NCI-H1417 (cell line): ENCODE data around the gene PPP3R1.
A peak's percentile ranks its signal among the peaks of the same experiment; 100 is the strongest.

Source experiments
- DNase-seq, 3 experiments: peaks; one replicate each; lab custom pipeline; 2025; lab: John Stamatoyannopoulos, UW

Gene PPP3R1

GRCh38 chr2:68252400-68253218, at the start of gene PPP3R1:
TSS of gene PPP3R1 (minus strand) at chr2:68252532. CDS start at chr2:68252127, 405 bp downstream.
- peak; percentile 96 to 98 (median 98) for DNase-seq

- no peak for DNase-seq
Observed at GRCh38 chr2:68295516-68295915, 43.2 kb upstream of the PPP3R1 start.

- DNase-seq = no peak
Observed at GRCh38 chr2:68294913-68295312, 42.6 kb upstream of the PPP3R1 start.

GRCh38 chr2:68294187-68294586, 41.9 kb upstream of the PPP3R1 start:
- DNase-seq = no peak

GRCh38 chr2:68293755-68294154, 41.4 kb upstream of the PPP3R1 start:
- no peak for DNase-seq

- DNase-seq = no peak
Observed at GRCh38 chr2:68293024-68293423, 40.7 kb upstream of the PPP3R1 start.

GRCh38 chr2:68292108-68292710, 39.9 kb upstream of the PPP3R1 start:
- peak in 2 of 3 experiments; percentile 22 to 56 for DNase-seq

- DNase-seq = no peak
Observed at GRCh38 chr2:68291314-68291713, 39.0 kb upstream of the PPP3R1 start.

GRCh38 chr2:68290901-68291300, 38.6 kb upstream of the PPP3R1 start:
- no peak for DNase-seq

- DNase-seq = no peak
Observed at GRCh38 chr2:68287580-68288441, 35.5 kb upstream of the PPP3R1 start.

- no peak for DNase-seq
Observed at GRCh38 chr2:68284896-68285295, 32.6 kb upstream of the PPP3R1 start.

- DNase-seq = no peak
Observed at GRCh38 chr2:68283419-68283812, 31.1 kb upstream of the PPP3R1 start.

GRCh38 chr2:68282811-68283418, 30.6 kb upstream of the PPP3R1 start:
- peak; percentile 26 to 72 (median 38) for DNase-seq

- DNase-seq = no peak
Observed at GRCh38 chr2:68280796-68281195, 28.5 kb upstream of the PPP3R1 start.

- no peak for DNase-seq
Observed at GRCh38 chr2:68280348-68280747, 28.0 kb upstream of the PPP3R1 start.

GRCh38 chr2:68279691-68280090, 27.4 kb upstream of the PPP3R1 start:
- peak in 2 of 3 experiments; percentile 8 to 58 for DNase-seq

- no peak for DNase-seq
Observed at GRCh38 chr2:68278169-68278568, 25.8 kb upstream of the PPP3R1 start.

- DNase-seq = no peak
Observed at GRCh38 chr2:68274022-68274421, 21.7 kb upstream of the PPP3R1 start.

GRCh38 chr2:68272246-68272994, 20.1 kb upstream of the PPP3R1 start:
- DNase-seq = no peak

GRCh38 chr2:68266655-68267054, 14.3 kb upstream of the PPP3R1 start:
- DNase-seq = no peak

GRCh38 chr2:68263632-68264031, 11.3 kb upstream of the PPP3R1 start:
- peak in 2 of 3 experiments; percentile 67 to 84 for DNase-seq
